BJ (cell line): ENCODE data around the gene MMP14. TPM values are rescaled to one million over a fixed set of nuclear protein-coding genes. Genes with fewer than 3 reads are reported as not detected.

Experiments used
- CTCF ChIA-PET: fragments of 350-600 bp; formaldehyde crosslinking; extraction: SDS; loops from one replicate; lab custom pipeline; 2021; ENCODE audit warnings: antibody characterized with exemption, inconsistent platforms; lab: Yijun Ruan, JAX
- POLR2A ChIA-PET: fragments of 300-600 bp; sonication (Branson Sonifier 250); formaldehyde crosslinking; extraction: SDS; loops from one replicate; lab custom pipeline; 2021; ENCODE audit warnings: antibody characterized with exemption; lab: Charles Lee
- DNase-seq: peaks from one replicate; pipeline ENCODE4 v3.0.0-alpha.2; 2011; ENCODE audit warnings: low read depth
- H3K27me3 ChIP-seq: 2 replicates; pipeline ENCODE4 v1.6.0; 2011; ENCODE audit warnings: low read length; ENCODE audit not compliant: control insufficient read depth, insufficient read depth
- H3K36me3 ChIP-seq: 2 replicates; pipeline ENCODE4 v1.5.1; 2011; ENCODE audit warnings: low read length; ENCODE audit not compliant: control insufficient read depth, insufficient read depth
- H3K4me3 ChIP-seq: 2 replicates; pipeline ENCODE4 v1.5.1; 2011; ENCODE audit warnings: low read depth, mild to moderate bottlenecking, control low read depth, low read length
- CTCF ChIP-seq: IDR thresholded peaks from 2 replicates; pipeline ENCODE4 v1.5.1; 2011; ENCODE audit warnings: low read depth, mild to moderate bottlenecking, control low read depth, inconsistent platforms, low read length, moderate library complexity; ENCODE audit not compliant: insufficient read depth
- polyA plus RNA-seq: library from polyadenylated mRNA; depleted of rRNA; stranded (reverse); fragments of >200 nt; gene quantifications from 2 replicates; pipeline ENCODE4 v1.2.3, GENCODE V29; 2011

The MMP14 gene
- polyA plus RNA-seq, 1 experiment = 592 TPM

DNA sequence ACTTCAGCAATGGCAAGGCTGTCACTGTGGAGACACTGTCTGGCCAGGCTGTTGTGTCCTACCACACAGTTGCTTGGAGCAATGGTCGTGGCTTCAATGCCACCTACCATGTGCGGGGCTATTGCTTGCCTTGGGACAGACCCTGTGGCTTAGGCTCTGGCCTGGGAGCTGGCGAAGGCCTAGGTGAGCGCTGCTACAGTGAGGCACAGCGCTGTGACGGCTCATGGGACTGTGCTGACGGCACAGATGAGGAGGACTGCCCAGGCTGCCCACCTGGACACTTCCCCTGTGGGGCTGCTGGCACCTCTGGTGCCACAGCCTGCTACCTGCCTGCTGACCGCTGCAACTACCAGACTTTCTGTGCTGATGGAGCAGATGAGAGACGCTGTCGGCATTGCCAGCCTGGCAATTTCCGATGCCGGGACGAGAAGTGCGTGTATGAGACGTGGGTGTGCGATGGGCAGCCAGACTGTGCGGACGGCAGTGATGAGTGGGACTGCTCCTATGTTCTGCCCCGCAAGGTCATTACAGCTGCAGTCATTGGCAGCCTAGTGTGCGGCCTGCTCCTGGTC lies 39.4 kb downstream of the MMP14 start:
- DNase-seq = no peak
- TF ChIP-seq CTCF = no peak
- ChIA-PET POLR2A (no interaction called here), CTCF (interaction anchor here (1.1 to 5.7 kb wide), 4 partner anchors 22 to 319 kb away, joined by 3 to 95 read pairs (median 5); no protein-coding TSS in a partner anchor)
- H3K4me3 ChIP-seq = no peak overlapping the region
- no peaks in the 10 kb centered on the region for H3K27me3 ChIP-seq
- peaks cover 49% of the 10 kb centered on the region for H3K36me3 ChIP-seq

GRCh38 chr14:22877000-22877501 lies 40.7 kb downstream of the MMP14 start:
- no peak for DNase-seq
- Histone ChIP-seq H3K4me3 (no peak overlapping the region), H3K27me3 (no peaks in the 10 kb centered on the region), H3K36me3 (peaks cover 49% of the 10 kb centered on the region)
- ChIA-PET POLR2A (no interaction called here), CTCF (interaction anchor here (1.7 kb wide), 1 partner anchor 54 kb away, joined by 3 read pairs; no protein-coding TSS in a partner anchor)
- TF ChIP-seq CTCF = no peak

GRCh38 chr14:22878271-22879246 lies 42.2 kb downstream of the MMP14 start:
- POLR2A ChIA-PET = no interaction called here
- DNase-seq = no peak
- Histone ChIP-seq H3K4me3 (no peak overlapping the region), H3K27me3 (no peaks in the 10 kb centered on the region), H3K36me3 (peaks cover 48% of the 10 kb centered on the region)
- TF ChIP-seq CTCF = no peak
- CTCF ChIA-PET = interaction anchor here (0.6 to 1.2 kb wide), 5 partner anchors 22 to 322 kb away, joined by 3 to 4 read pairs (median 3); partner anchors contain the start of gene PRMT5

- ChIA-PET CTCF (interaction anchor here (0.8 to 6.9 kb wide), 7 partner anchors 10 to 187 kb away, joined by 3 to 76 read pairs (median 4); partner anchors contain the start of genes LRP10 and PRMT5), POLR2A (no interaction called here)
- H3K4me3 ChIP-seq = no peak overlapping the region
- no peaks in the 10 kb centered on the region for H3K27me3 ChIP-seq
- TF ChIP-seq CTCF = no peak
- peaks cover 19% of the 10 kb centered on the region for H3K36me3 ChIP-seq
- DNase-seq = no peak
Measured at GRCh38 chr14:22882064-22882463, 45.7 kb downstream of the MMP14 start.
